Natural killer cell (primary cell): ENCODE measurements around the gene NUDT9. TPM values are rescaled to one million over a fixed set of nuclear protein-coding genes. Genes with fewer than 3 reads are reported as not detected.

ENCODE experiments used
- ATAC-seq, 3 donors: fragments of 150-1000 bp in 2 of 3; fragments of 200-7000 bp in 1 of 3; cut with Tn5 transposase; 1 replicate in 1 of 3; 2 replicates in 2 of 3; pipeline ENCODE4 v1.10.0; 2021; ENCODE audit warnings: mild to moderate bottlenecking in 2 of 3, moderate library complexity in 2 of 3
- DNase-seq, 2 donors: peaks; one replicate each; pipeline versions ENCODE4 v3.0.0 to v3.0.0-alpha.2; 2013 to 2021; ENCODE audit warnings: mixed read lengths in 1 of 2
- H3K27ac ChIP-seq: one replicate; pipeline ENCODE4 v1.5.1; 2013; ENCODE audit warnings: mild to moderate bottlenecking, low read length
- H3K27me3 ChIP-seq: one replicate; pipeline ENCODE4 v1.6.1; 2013; ENCODE audit warnings: low read length; ENCODE audit not compliant: control insufficient read depth, insufficient read depth
- H3K36me3 ChIP-seq: one replicate; pipeline ENCODE4 v1.6.1; 2013; ENCODE audit warnings: low read length; ENCODE audit not compliant: control insufficient read depth, insufficient read depth
- H3K4me1 ChIP-seq: one replicate; pipeline ENCODE4 v1.6.1; 2013; ENCODE audit warnings: low read length; ENCODE audit not compliant: control insufficient read depth, insufficient read depth
- H3K4me3 ChIP-seq: one replicate; pipeline ENCODE4 v1.5.1; 2013; ENCODE audit warnings: low read length
- H3K9me3 ChIP-seq: one replicate; pipeline ENCODE4 v1.6.1; 2013; ENCODE audit warnings: low read length; ENCODE audit not compliant: control insufficient read depth, insufficient read depth
- H3K27ac Mint-ChIP-seq, 2 donors: one replicate each; pipeline ENCODE4 v1.8.0; 2022; ENCODE audit warnings: mild to moderate bottlenecking in 2 of 2, mixed read lengths in 2 of 2, moderate library complexity in 1 of 2
- H3K27me3 Mint-ChIP-seq, 2 donors: one replicate each; pipeline ENCODE4 v1.8.0; 2022; ENCODE audit warnings: low read depth in 2 of 2, mixed read lengths in 2 of 2
- H3K36me3 Mint-ChIP-seq: one replicate; pipeline ENCODE4 v1.8.0; 2022; ENCODE audit warnings: mixed read lengths
- H3K4me1 Mint-ChIP-seq, 2 donors: one replicate each; pipeline ENCODE4 v1.8.0; 2022; ENCODE audit warnings: mixed read lengths in 2 of 2
- H3K4me3 Mint-ChIP-seq: one replicate; pipeline ENCODE4 v1.8.0; 2022; ENCODE audit warnings: mild to moderate bottlenecking, moderate library complexity, mixed read lengths
- H3K9me3 Mint-ChIP-seq, 2 donors: one replicate each; pipeline ENCODE4 v1.8.0; 2022; ENCODE audit warnings: mixed read lengths in 2 of 2
- WGBS: methylation state at CpG from one replicate; pipeline ENCODE4 v1.1.7; 2013; ENCODE audit warnings: missing lambda C conversion rate; ENCODE audit not compliant: insufficient coverage; 5-methylcytosine and 5-hydroxymethylcytosine counted together
- intact Hi-C: fragments of 100-400 bp; cut with micrococcal nuclease; formaldehyde crosslinking; loops from one replicate; pipeline ENCODE4 v1.14.2; 2022
- total RNA-seq, 4 donors: library from RNA; stranded (reverse); fragments of 120-200 nt in 1 of 4; gene quantifications; one replicate each; pipeline versions ENCODE4 v1.2.3 to v1.2.4, GENCODE V29; 2013 to 2022
- TF ChIP-seq, protein P1 (sequence below): fragments of 200-600 bp; IDR thresholded peaks from one replicate; pipeline ENCODE4 v1.8.0; 2022; ENCODE audit warnings: antibody characterized with exemption

Gene NUDT9
- total RNA-seq, 3 donors from 2014 or later (not counting 1 experiment from before 2014, with no cell fraction given) = 7.3 to 9.6 (median 9.5) TPM

DNA sequence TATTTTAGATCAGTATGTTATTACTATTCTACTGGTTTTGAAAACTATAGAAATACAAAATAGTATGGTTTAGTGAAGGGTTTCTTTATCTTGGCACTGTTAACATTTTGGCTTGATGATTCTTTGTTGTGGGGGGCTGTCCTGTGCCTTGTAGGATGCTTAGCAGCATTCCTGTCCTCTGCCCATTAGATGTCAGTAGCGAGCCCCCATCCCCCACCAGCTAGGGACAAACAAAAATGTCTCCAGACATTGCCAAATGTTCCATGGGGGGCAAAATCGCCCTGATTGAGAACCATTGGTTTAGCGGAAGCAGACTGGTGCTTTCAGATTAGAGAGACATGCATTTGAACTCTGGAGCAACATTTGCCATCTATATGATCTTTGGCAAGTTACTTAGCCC, 83.5 kb downstream of the NUDT9 start:
- Mint-ChIP-seq H3K27me3 (no peaks in the 10 kb centered on the region), H3K9me3 (no peaks in the 10 kb centered on the region), H3K4me3 (no peak overlapping the region), H3K36me3 (no peaks in the 10 kb centered on the region), H3K4me1 (peaks cover 0 to 9% of the 10 kb centered on the region in 2 donors), H3K27ac (no peak overlapping the region)
- Histone ChIP-seq H3K4me1 (no peaks in the 10 kb centered on the region), H3K36me3 (no peaks in the 10 kb centered on the region), H3K27me3 (no peaks in the 10 kb centered on the region), H3K27ac (no peak overlapping the region), H3K9me3 (no peaks in the 10 kb centered on the region), H3K4me3 (no peak overlapping the region)
- TF ChIP-seq, protein P1, sequence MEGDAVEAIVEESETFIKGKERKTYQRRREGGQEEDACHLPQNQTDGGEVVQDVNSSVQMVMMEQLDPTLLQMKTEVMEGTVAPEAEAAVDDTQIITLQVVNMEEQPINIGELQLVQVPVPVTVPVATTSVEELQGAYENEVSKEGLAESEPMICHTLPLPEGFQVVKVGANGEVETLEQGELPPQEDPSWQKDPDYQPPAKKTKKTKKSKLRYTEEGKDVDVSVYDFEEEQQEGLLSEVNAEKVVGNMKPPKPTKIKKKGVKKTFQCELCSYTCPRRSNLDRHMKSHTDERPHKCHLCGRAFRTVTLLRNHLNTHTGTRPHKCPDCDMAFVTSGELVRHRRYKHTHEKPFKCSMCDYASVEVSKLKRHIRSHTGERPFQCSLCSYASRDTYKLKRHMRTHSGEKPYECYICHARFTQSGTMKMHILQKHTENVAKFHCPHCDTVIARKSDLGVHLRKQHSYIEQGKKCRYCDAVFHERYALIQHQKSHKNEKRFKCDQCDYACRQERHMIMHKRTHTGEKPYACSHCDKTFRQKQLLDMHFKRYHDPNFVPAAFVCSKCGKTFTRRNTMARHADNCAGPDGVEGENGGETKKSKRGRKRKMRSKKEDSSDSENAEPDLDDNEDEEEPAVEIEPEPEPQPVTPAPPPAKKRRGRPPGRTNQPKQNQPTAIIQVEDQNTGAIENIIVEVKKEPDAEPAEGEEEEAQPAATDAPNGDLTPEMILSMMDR = no peak
- 77% methylated on average over 3 of the region's 3 CpGs for WGBS
- intact Hi-C loops = no loop called here
- ATAC-seq (no peak), DNase-seq (no peak)

DNA sequence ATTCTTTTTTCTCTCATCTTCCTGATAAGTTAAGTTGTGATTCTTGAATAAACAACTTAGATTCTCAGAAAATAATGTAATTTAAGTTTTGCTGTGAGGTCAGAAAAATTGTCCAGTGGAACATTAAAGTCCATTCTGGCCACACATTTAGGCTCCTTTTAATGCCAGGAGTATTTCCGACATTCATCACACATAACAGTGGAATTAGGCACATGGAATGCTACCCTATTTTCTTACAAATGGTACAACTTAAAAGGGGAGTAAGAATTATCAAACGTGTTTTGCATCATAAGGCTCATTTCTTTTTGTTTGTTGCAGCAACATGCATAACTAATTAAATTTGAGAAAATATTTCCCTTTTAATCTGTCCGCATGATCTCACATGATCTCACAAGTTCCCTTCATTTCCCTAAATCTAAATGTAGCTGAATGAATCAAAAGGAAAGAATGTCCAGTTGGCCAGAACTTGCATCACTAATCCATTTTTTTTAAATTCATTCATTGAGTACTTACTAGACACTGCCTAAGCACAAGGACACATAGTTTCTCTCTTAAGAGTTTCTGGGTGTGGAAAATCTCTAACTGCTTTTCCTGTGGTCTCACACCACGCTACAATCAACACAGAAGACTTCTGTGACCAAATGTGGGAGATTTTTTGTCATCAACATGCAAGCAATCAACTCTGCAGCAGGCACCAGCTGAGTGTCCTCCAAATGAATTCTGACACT, 84.8 kb downstream of the NUDT9 start:
- H3K9me3 ChIP-seq = no peaks in the 10 kb centered on the region
- no peaks in the 10 kb centered on the region for H3K36me3 ChIP-seq
- Mint-ChIP-seq H3K9me3 (no peaks in the 10 kb centered on the region), H3K27me3 (no peaks in the 10 kb centered on the region), H3K27ac (no peak overlapping the region), H3K4me3 (no peak overlapping the region), H3K36me3 (no peaks in the 10 kb centered on the region), H3K4me1 (peaks cover 0 to 9% of the 10 kb centered on the region in 2 donors)
- no peak overlapping the region for H3K4me3 ChIP-seq
- intact Hi-C loops = no loop called here
- no peaks in the 10 kb centered on the region for H3K27me3 ChIP-seq
- no peak overlapping the region for H3K27ac ChIP-seq
- ATAC-seq (peak in 1 of 3 donors; percentile 36), DNase-seq (no peak)
- TF ChIP-seq, protein P1 = no peak
- WGBS = 83% methylated on average over 3 of the region's 4 CpGs
- H3K4me1 ChIP-seq = no peaks in the 10 kb centered on the region

Other genes starting within 250 kb of the NUDT9 start
- 10 to 100 TPM in 1 of 3 donors, 1 to 10 TPM in 2; 8.3 to 11.2 (median 9.1) TPM for gene KLHL8, start 202.0 kb upstream of the NUDT9 start, total RNA-seq
- under 1 TPM; 0.33 to 0.95 (median 0.73) TPM for gene HSD17B13, start 99.7 kb upstream of the NUDT9 start, total RNA-seq
- gene HSD17B11, start 31.4 kb upstream of the NUDT9 start, total RNA-seq = 10 to 100 TPM; 42.2 to 50.5 (median 49.8) TPM
- gene SPARCL1, start 106.8 kb downstream of the NUDT9 start, total RNA-seq = not detected
- gene DSPP, start 186.0 kb downstream of the NUDT9 start, total RNA-seq = not detected
- not detected for gene DMP1, start 227.7 kb downstream of the NUDT9 start, total RNA-seq